ENCODE data around the gene OPA3. TPM values are rescaled to one million over a fixed set of nuclear protein-coding genes. Genes with fewer than 3 reads are reported as not detected.

OPA3 gene
- total and polyA plus RNA-seq, 8 donors = under 0.01 to 27.5 (median 3.7) TPM

- H3K27me3 ChIP-seq = no peaks in the 10 kb centered on the region
- H3K4me1 ChIP-seq = peaks cover 9 to 34% (median 20%) of the 10 kb centered on the region in 4 donors
- DNase-seq = no peak
- intact Hi-C loops (cut with DNase I; ENCODE audit: low total_unique reads) = no loop called here
- H3K36me3 ChIP-seq = no peaks in the 10 kb centered on the region
- WGBS, 5 donors = 62 to 93% (median 75%) methylated on average over 2 of the region's 2 CpGs
- H3K27ac ChIP-seq = peak overlapping the region in 1 of 5 donors; percentile 69
- H3K4me3 ChIP-seq = no peak overlapping the region
- H3K9me3 ChIP-seq = no peaks in the 10 kb centered on the region
- TF ChIP-seq, protein P1, sequence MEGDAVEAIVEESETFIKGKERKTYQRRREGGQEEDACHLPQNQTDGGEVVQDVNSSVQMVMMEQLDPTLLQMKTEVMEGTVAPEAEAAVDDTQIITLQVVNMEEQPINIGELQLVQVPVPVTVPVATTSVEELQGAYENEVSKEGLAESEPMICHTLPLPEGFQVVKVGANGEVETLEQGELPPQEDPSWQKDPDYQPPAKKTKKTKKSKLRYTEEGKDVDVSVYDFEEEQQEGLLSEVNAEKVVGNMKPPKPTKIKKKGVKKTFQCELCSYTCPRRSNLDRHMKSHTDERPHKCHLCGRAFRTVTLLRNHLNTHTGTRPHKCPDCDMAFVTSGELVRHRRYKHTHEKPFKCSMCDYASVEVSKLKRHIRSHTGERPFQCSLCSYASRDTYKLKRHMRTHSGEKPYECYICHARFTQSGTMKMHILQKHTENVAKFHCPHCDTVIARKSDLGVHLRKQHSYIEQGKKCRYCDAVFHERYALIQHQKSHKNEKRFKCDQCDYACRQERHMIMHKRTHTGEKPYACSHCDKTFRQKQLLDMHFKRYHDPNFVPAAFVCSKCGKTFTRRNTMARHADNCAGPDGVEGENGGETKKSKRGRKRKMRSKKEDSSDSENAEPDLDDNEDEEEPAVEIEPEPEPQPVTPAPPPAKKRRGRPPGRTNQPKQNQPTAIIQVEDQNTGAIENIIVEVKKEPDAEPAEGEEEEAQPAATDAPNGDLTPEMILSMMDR (IDR thresholded peaks at IDR 0.05) = no peak
- no peak for TF ChIP-seq POLR2A (IDR thresholded peaks at IDR 0.05)
- TF ChIP-seq POLR2AphosphoS5 (IDR thresholded peaks at IDR 0.05) = no peak
- TF ChIP-seq EP300 (IDR thresholded peaks at IDR 0.05) = no peak
Observed at GRCh38 chr19:45567609-45568008, 17.0 kb downstream of the OPA3 start.

GRCh38 chr19:45564131-45564780 lies 20.3 kb downstream of the OPA3 start:
- TF ChIP-seq POLR2AphosphoS5 (IDR thresholded peaks at IDR 0.05) = no peak
- H3K36me3 ChIP-seq = no peaks in the 10 kb centered on the region
- H3K4me3 ChIP-seq = no peak overlapping the region
- no peak for DNase-seq
- 78 to 87% (median 80%) methylated on average over 5 of the region's 5 CpGs for WGBS, 5 donors
- intact Hi-C loops (cut with DNase I; ENCODE audit: low total_unique reads) = no loop called here
- no peak overlapping the region for H3K27ac ChIP-seq
- H3K27me3 ChIP-seq = no peaks in the 10 kb centered on the region
- H3K4me1 ChIP-seq = peaks cover 4 to 31% (median 22%) of the 10 kb centered on the region in 4 donors
- no peaks in the 10 kb centered on the region for H3K9me3 ChIP-seq

DNA sequence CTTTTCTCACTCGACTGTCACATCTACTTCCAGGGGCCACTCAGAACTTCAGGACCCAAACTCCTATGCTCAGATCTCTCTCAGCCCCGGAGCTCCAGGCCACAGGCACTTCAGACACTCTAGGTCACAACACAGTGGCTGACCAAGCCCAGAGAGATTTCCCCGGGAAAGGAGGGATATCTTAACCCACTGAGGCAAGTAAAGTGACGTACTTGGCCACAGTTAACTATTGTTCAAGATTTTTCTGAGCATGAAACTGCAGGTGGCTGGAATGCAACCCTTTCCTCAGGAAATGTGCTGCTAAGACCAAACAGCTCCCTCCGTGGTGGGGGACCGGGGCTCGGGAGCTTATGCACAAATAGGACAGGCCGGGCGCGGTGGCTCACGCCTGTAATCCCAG lies 23.9 kb downstream of the OPA3 start:
- Histone ChIP-seq H3K27ac (no peak overlapping the region), H3K9me3 (no peaks in the 10 kb centered on the region), H3K4me3 (no peak overlapping the region), H3K36me3 (no peaks in the 10 kb centered on the region), H3K27me3 (no peaks in the 10 kb centered on the region), H3K4me1 (peaks cover 0 to 27% (median 16%) of the 10 kb centered on the region in 4 donors)
- WGBS, 5 donors = 83 to 91% (median 86%) methylated on average over 7 to 11 of the region's 11 CpGs
- intact Hi-C loops (cut with DNase I; ENCODE audit: low total_unique reads) = no loop called here
- DNase-seq = no peak
- TF ChIP-seq, protein P1 (IDR thresholded peaks at IDR 0.05) = no peak
- TF ChIP-seq EP300 (IDR thresholded peaks at IDR 0.05) = no peak
- TF ChIP-seq POLR2AphosphoS5 (IDR thresholded peaks at IDR 0.05) = no peak
- no peak for TF ChIP-seq POLR2A (IDR thresholded peaks at IDR 0.05)

GRCh38 chr19:45560038-45560437 lies 24.6 kb downstream of the OPA3 start:
- DNase-seq = no peak
- no peak for TF ChIP-seq EP300 (IDR thresholded peaks at IDR 0.05)
- no peak for TF ChIP-seq POLR2A (IDR thresholded peaks at IDR 0.05)
- TF ChIP-seq, protein P1 (IDR thresholded peaks at IDR 0.05) = no peak
- TF ChIP-seq POLR2AphosphoS5 (IDR thresholded peaks at IDR 0.05) = no peak
- no peaks in the 10 kb centered on the region for H3K27me3 ChIP-seq
- H3K36me3 ChIP-seq = no peaks in the 10 kb centered on the region
- 91 to 94% (median 93%) methylated on average over 5 of the region's 5 CpGs for WGBS, 5 donors
- intact Hi-C loops (cut with DNase I; ENCODE audit: low total_unique reads) = no loop called here
- peaks cover 0 to 27% (median 16%) of the 10 kb centered on the region in 4 donors for H3K4me1 ChIP-seq
- H3K27ac ChIP-seq = no peak overlapping the region
- H3K4me3 ChIP-seq = no peak overlapping the region
- H3K9me3 ChIP-seq = no peaks in the 10 kb centered on the region

- peak; percentile 56 to 80 for DNase-seq
- Histone ChIP-seq H3K36me3 (peaks cover 0 to 4% (median 3%) of the 10 kb centered on the region in 4 donors), H3K9me3 (no peaks in the 10 kb centered on the region), H3K27me3 (no peaks in the 10 kb centered on the region), H3K27ac (no peak overlapping the region), H3K4me3 (no peak overlapping the region), H3K4me1 (peaks cover 0 to 29% (median 19%) of the 10 kb centered on the region in 4 donors)
- intact Hi-C loops (cut with DNase I; ENCODE audit: low total_unique reads) = no loop called here
- 48 to 53% (median 50%) methylated on average over 10 of the region's 10 CpGs for WGBS, 5 donors
- TF ChIP-seq, protein P1 (IDR thresholded peaks at IDR 0.05) = peak in 4 of 7 experiments; percentile 18 to 44 (median 36)
- TF ChIP-seq POLR2AphosphoS5 (IDR thresholded peaks at IDR 0.05) (no peak), POLR2A (IDR thresholded peaks at IDR 0.05) (no peak), EP300 (IDR thresholded peaks at IDR 0.05) (no peak)
Observed at GRCh38 chr19:45558399-45558878, 26.2 kb downstream of the OPA3 start.

All from stomach (tissue), 9 donors.